DOHH2 (cell line): Measurements from ENCODE around the gene CCSER2.
"Not testable (repeated sequence)": the region's sequence is repeated elsewhere in the genome, so short reads cannot be mapped to it uniquely, and the experiment has no call there.

ENCODE experiments used
- H3F3A ChIP-seq: fragments of 200-600 bp; sonication (generic), shearing (Covaris generic); 2 replicates; pipeline ENCODE4 v1.6.0; 2016; ENCODE audit warnings: antibody characterized with exemption, mild to moderate bottlenecking; ENCODE audit not compliant: control insufficient read depth, insufficient read depth
- H3K27ac ChIP-seq: fragments of 200-600 bp; sonication (generic); 2 replicates; pipeline ENCODE4 v1.5.1; 2014; ENCODE audit warnings: low read depth, mild to moderate bottlenecking, low read length, moderate library complexity
- H3K27me3 ChIP-seq: fragments of 200-600 bp; sonication (generic); 2 replicates; pipeline ENCODE4 v1.6.1; 2014; ENCODE audit warnings: mild to moderate bottlenecking, low read length, mixed read lengths; ENCODE audit not compliant: control insufficient read depth
- H3K36me3 ChIP-seq: fragments of 200-600 bp; sonication (generic); 2 replicates; pipeline ENCODE4 v1.6.1; 2014; ENCODE audit warnings: mild to moderate bottlenecking, low read length, moderate library complexity, mixed read lengths; ENCODE audit not compliant: control insufficient read depth
- H3K4me1 ChIP-seq: fragments of 200-600 bp; sonication (generic); 2 replicates; pipeline ENCODE4 v1.6.1; 2014; ENCODE audit warnings: mild to moderate bottlenecking, low read length, mixed read lengths; ENCODE audit not compliant: control insufficient read depth
- H3K4me2 ChIP-seq: fragments of 200-600 bp; sonication (generic); 2 replicates; pipeline ENCODE4 v1.6.0; 2014; ENCODE audit warnings: mild to moderate bottlenecking, low read length, moderate library complexity
- H3K4me3 ChIP-seq: fragments of 200-600 bp; sonication (generic); 2 replicates; pipeline ENCODE4 v1.5.1; 2014; ENCODE audit warnings: mild to moderate bottlenecking, low read length, mixed read lengths
- H3K79me2 ChIP-seq: fragments of 200-600 bp; sonication (generic); 2 replicates; pipeline ENCODE4 v1.6.1; 2014; ENCODE audit warnings: mild to moderate bottlenecking, low read length, mixed read lengths; ENCODE audit not compliant: control insufficient read depth
- H3K9me2 ChIP-seq: fragments of 200-600 bp; sonication (generic); replicated peaks from 2 replicates; pipeline ENCODE4 v1.6.1; 2014; ENCODE audit warnings: mild to moderate bottlenecking, low read length, mixed read lengths; ENCODE audit not compliant: control insufficient read depth
- H3K9me3 ChIP-seq: fragments of 200-600 bp; sonication (generic); 2 replicates; pipeline ENCODE4 v1.6.1; 2014; ENCODE audit warnings: antibody characterized with exemption, low read length, mixed read lengths; ENCODE audit not compliant: control insufficient read depth, insufficient read depth
- H4K20me1 ChIP-seq: fragments of 200-600 bp; sonication (generic); 2 replicates; pipeline ENCODE4 v1.6.0; 2014; ENCODE audit warnings: low read depth, mild to moderate bottlenecking, antibody characterized with exemption, low read length, moderate library complexity; ENCODE audit not compliant: control insufficient read depth, insufficient read depth
- CTCF ChIP-seq: fragments of 200-600 bp; sonication (generic); IDR thresholded peaks from one replicate; pipeline ENCODE4 v1.5.1; 2014; ENCODE audit warnings: antibody characterized with exemption, mild to moderate bottlenecking, low read depth, low read length; ENCODE audit not compliant: poor library complexity, severe bottlenecking
- EZH2phosphoT487 ChIP-seq: fragments of 200-600 bp; sonication (generic); IDR thresholded peaks from 2 replicates; pipeline ENCODE4 v1.6.1; 2017; ENCODE audit warnings: borderline replicate concordance, mild to moderate bottlenecking, antibody characterized with exemption, low read length, moderate library complexity, mixed read lengths

CCSER2 gene

GRCh38 chr10:84326995-84327394, 1.4 kb upstream of the CCSER2 start:
- not testable (repeated sequence) for H3K4me3 ChIP-seq, H3K27me3 ChIP-seq, H3K9me3 ChIP-seq, H3K36me3 ChIP-seq, H3F3A ChIP-seq, H4K20me1 ChIP-seq, H3K4me2 ChIP-seq, H3K27ac ChIP-seq, H3K9me2 ChIP-seq
- Histone ChIP-seq H3K79me2 (peaks cover 32% of the 10 kb centered on the region), H3K4me1 (peaks cover 24% of the 10 kb centered on the region)

GRCh38 chr10:84329196-84329611, 815 bp downstream of the CCSER2 start:
- no peak for TF ChIP-seq CTCF
- TF ChIP-seq EZH2phosphoT487: no peak
- Histone ChIP-seq H3K4me1 (peaks cover 34% of the 10 kb centered on the region), H3K9me2 (no peaks in the 10 kb centered on the region), H3K79me2 (peaks cover 49% of the 10 kb centered on the region), H3K27me3 (no peaks in the 10 kb centered on the region), H3F3A (no peaks in the 10 kb centered on the region), H3K4me2 (peak overlapping the region; percentile 76), H3K4me3 (peak overlapping the region; percentile 90), H4K20me1 (peaks cover 8% of the 10 kb centered on the region; the same call in 1 of the 2 replicates), H3K9me3 (no peaks in the 10 kb centered on the region), H3K27ac (peak overlapping the region; percentile 68), H3K36me3 (no peaks in the 10 kb centered on the region)

- Histone ChIP-seq H3F3A (no peaks in the 10 kb centered on the region), H3K9me2 (no peaks in the 10 kb centered on the region), H3K27me3 (no peaks in the 10 kb centered on the region), H3K4me2 (peak overlapping the region; percentile 76), H3K4me3 (peak overlapping the region; percentile 90), H3K4me1 (peaks cover 36% of the 10 kb centered on the region), H3K36me3 (no peaks in the 10 kb centered on the region), H3K9me3 (no peaks in the 10 kb centered on the region), H3K79me2 (peaks cover 58% of the 10 kb centered on the region), H4K20me1 (peaks cover 15% of the 10 kb centered on the region), H3K27ac (peak overlapping the region; percentile 68; the same call in 1 of the 2 replicates)
- no peak for TF ChIP-seq CTCF
- no peak for TF ChIP-seq EZH2phosphoT487
Measured at GRCh38 chr10:84329986-84330651, 1.7 kb downstream of the CCSER2 start.

- no peaks in the 10 kb centered on the region for H3K9me3 ChIP-seq
- peaks cover 15% of the 10 kb centered on the region for H4K20me1 ChIP-seq
- peaks cover 68% of the 10 kb centered on the region for H3K79me2 ChIP-seq
- H3K36me3 ChIP-seq: no peaks in the 10 kb centered on the region
- H3K27me3 ChIP-seq: no peaks in the 10 kb centered on the region
- peaks cover 36% of the 10 kb centered on the region for H3K4me1 ChIP-seq
- H3K4me3 ChIP-seq: no peak overlapping the region
- no peaks in the 10 kb centered on the region for H3K9me2 ChIP-seq
- H3K4me2 ChIP-seq: 0 out of 2 replicates have a peak overlapping the region, but pooled peaks have one; percentile 2
- TF ChIP-seq EZH2phosphoT487: no peak
- no peak for TF ChIP-seq CTCF
- H3K27ac ChIP-seq: no peak overlapping the region
- H3F3A ChIP-seq: no peaks in the 10 kb centered on the region
Measured at GRCh38 chr10:84331091-84331490, 2.7 kb downstream of the CCSER2 start.
